ENCODE data around the gene PCP4.

GRCh38 chr21:39852021-39852721, 15.1 kb upstream of the PCP4 start:
- TF ChIP-seq EZH2 (IDR thresholded peaks at IDR 0.05; ENCODE audit: low read length) (no peak), CTCF (optimal IDR thresholded peaks at IDR 0.05 in 1 of 3, IDR thresholded peaks at IDR 0.05 in 1 of 3, conservative IDR thresholded peaks at IDR 0.05 in 1 of 3; ENCODE audit: extremely low read depth in 1 of 3, insufficient read depth in 2 of 3, low read length in 3 of 3) (no peak)

Data from keratinocyte (primary cell).